CD4-positive, CD25-positive, alpha-beta regulatory T cell (primary cell): Measurements from ENCODE around the gene ARID1B. TPM values are rescaled to one million over a fixed set of nuclear protein-coding genes. Genes with fewer than 3 reads are reported as not detected.

ENCODE experiments used
- ATAC-seq, 2 donors: fragments of 150-1000 bp; cut with Tn5 transposase; one replicate each; pipeline ENCODE4 v1.10.0; 2021; ENCODE audit warnings: low read depth in 2 of 2, moderate number of reproducible peaks in 2 of 2, moderate library complexity in 1 of 2
- DNase-seq, 3 donors: peaks; one replicate each; pipeline versions ENCODE4 v3.0.0 to v3.0.0-alpha.2; 2012 to 2022; ENCODE audit warnings: mixed read lengths in 1 of 3
- H3K27ac ChIP-seq: one replicate; pipeline ENCODE4 v1.7.0; 2013; ENCODE audit warnings: mild to moderate bottlenecking, low read length; ENCODE audit not compliant: insufficient read depth, poor library complexity, severe bottlenecking
- H3K27me3 ChIP-seq: one replicate; pipeline ENCODE4 v1.7.0; 2013; ENCODE audit warnings: low read length; ENCODE audit not compliant: control insufficient read depth, insufficient read depth
- H3K36me3 ChIP-seq: one replicate; pipeline ENCODE4 v1.7.0; 2013; ENCODE audit warnings: mild to moderate bottlenecking, low read length, moderate library complexity; ENCODE audit not compliant: control insufficient read depth, insufficient read depth
- H3K4me1 ChIP-seq: 2 replicates; pipeline ENCODE4 v1.7.0; 2013; ENCODE audit warnings: mild to moderate bottlenecking, low read length; ENCODE audit not compliant: insufficient read depth, control insufficient read depth, poor library complexity, severe bottlenecking
- H3K4me3 ChIP-seq: one replicate; pipeline ENCODE4 v1.7.0; 2013; ENCODE audit warnings: low read depth, mild to moderate bottlenecking, low read length, moderate library complexity
- H3K9me3 ChIP-seq, 2 experiments: 1 replicate in 1 of 2; 2 replicates in 1 of 2; pipeline ENCODE4 v1.7.0; 2013; ENCODE audit warnings: low read length in 2 of 2, mild to moderate bottlenecking in 1 of 2, moderate library complexity in 1 of 2; ENCODE audit not compliant: control insufficient read depth in 2 of 2
- H3K27ac Mint-ChIP-seq, 3 donors: one replicate each; pipeline ENCODE4 v1.8.0; 2020 to 2022; ENCODE audit warnings: mild to moderate bottlenecking in 3 of 3, mixed read lengths in 3 of 3, moderate library complexity in 2 of 3
- H3K27me3 Mint-ChIP-seq: one replicate; pipeline ENCODE4 v1.8.0; 2022; ENCODE audit warnings: mild to moderate bottlenecking, mixed read lengths
- H3K36me3 Mint-ChIP-seq: one replicate; pipeline ENCODE4 v1.8.0; 2020; ENCODE audit warnings: mixed read lengths
- H3K4me1 Mint-ChIP-seq, 4 donors: one replicate each; pipeline ENCODE4 v1.8.0; 2020 to 2022; ENCODE audit warnings: mixed read lengths in 4 of 4, mild to moderate bottlenecking in 1 of 4
- H3K4me3 Mint-ChIP-seq, 4 donors: one replicate each; pipeline ENCODE4 v1.8.0; 2020 to 2022; ENCODE audit warnings: mild to moderate bottlenecking in 4 of 4, mixed read lengths in 4 of 4, moderate library complexity in 3 of 4
- H3K9me3 Mint-ChIP-seq, 7 donors: one replicate each; pipeline ENCODE4 v1.8.0; 2020 to 2022; ENCODE audit warnings: mixed read lengths in 7 of 7, mild to moderate bottlenecking in 3 of 7, moderate library complexity in 2 of 7
- polyA plus RNA-seq, 4 donors: library from polyadenylated mRNA; unstranded; fragments of 300-500 nt; fragmentation: Illumina TruSeq; gene quantifications; one replicate each; pipeline ENCODE4 v1.2.3, GENCODE V29; 2021
- total RNA-seq: library from RNA; stranded (reverse); gene quantifications from one replicate; pipeline ENCODE4 v1.2.3, GENCODE V29; 2022

ARID1B gene
- total and polyA plus RNA-seq, 5 donors from 2014 or later: 9.8 to 186 (median 12.4) TPM

DNA sequence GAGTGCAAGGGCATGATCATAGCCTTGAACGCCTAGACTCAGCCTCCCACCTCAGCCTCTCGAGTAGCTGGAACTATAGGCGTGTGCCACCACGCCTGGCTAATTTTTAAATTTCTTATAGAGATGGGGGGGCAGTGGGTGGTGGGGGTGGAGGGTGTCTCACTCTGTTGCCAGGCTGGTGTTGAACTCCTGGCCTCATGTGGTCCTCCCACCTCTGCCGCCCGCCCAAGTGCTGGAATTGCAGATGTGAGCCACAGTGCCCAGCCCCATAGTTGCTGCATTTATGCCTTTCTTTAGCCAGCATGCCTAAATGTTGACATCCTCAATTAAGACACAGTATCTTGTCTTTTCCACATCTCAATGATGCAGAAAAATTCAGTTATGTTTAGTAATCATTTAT is 171.1 kb downstream of the ARID1B start:
- H3K4me1 ChIP-seq: peaks cover 4% of the 10 kb centered on the region
- Mint-ChIP-seq H3K4me3 (no peak overlapping the region), H3K4me1 (peaks cover 30 to 65% (median 52%) of the 10 kb centered on the region in 4 donors), H3K9me3 (no peaks in the 10 kb centered on the region), H3K36me3 (peaks cover 3% of the 10 kb centered on the region), H3K27me3 (no peaks in the 10 kb centered on the region), H3K27ac (no peak overlapping the region)
- H3K27ac ChIP-seq: no peak overlapping the region
- no peaks in the 10 kb centered on the region for H3K27me3 ChIP-seq
- no peaks in the 10 kb centered on the region for H3K9me3 ChIP-seq
- no peak overlapping the region for H3K4me3 ChIP-seq
- DNase-seq: no peak
- no peaks in the 10 kb centered on the region for H3K36me3 ChIP-seq
- ATAC-seq: no peak

DNA sequence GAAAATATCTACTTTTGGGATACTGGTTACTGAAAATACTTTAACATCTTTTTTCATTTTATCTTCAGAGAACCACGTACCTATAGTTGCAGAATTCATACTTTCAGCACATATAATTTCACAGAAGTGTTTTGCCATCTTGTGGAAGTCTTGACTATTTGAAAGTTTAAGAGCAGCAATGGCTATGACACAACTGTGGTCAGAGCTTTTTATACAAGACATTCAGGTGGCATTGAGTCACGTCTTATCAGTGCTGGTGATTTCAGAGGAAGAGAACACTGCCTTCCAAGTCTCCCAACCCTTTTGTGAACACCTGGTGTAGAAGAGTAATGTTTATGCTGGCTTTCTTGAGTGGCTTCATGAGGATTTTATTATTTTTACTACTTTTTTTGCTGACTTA is 171.6 kb downstream of the ARID1B start:
- no peak for ATAC-seq
- H3K27ac Mint-ChIP-seq: no peak overlapping the region
- no peaks in the 10 kb centered on the region for H3K36me3 ChIP-seq

DNA sequence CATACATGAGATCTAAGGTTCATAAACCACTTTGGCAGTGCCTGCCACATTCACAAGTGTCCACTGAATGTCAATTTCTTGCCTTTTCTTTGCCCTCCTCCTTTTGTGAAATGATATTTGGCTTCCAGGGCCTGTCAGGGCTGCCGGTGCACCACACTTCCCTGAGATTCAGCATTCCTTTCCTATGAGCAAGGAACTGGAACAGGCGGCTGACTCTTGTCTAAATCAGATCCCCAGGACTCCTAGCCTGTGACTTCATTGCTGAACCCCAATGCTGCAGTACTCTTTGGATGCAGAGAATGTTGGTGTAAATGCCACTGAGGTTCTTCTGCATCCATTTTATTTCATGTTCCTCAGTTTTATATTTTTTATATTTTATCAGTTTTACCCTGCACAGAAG is 172.2 kb downstream of the ARID1B start:
- Histone ChIP-seq H3K4me1 (peaks cover 9% of the 10 kb centered on the region), H3K9me3 (no peaks in the 10 kb centered on the region), H3K27me3 (no peaks in the 10 kb centered on the region), H3K27ac (no peak overlapping the region), H3K4me3 (no peak overlapping the region), H3K36me3 (no peaks in the 10 kb centered on the region)
- H3K36me3 Mint-ChIP-seq: peaks cover 3% of the 10 kb centered on the region
- peak overlapping the region in 1 of 4 donors; percentile 45 for H3K4me3 Mint-ChIP-seq
- ATAC-seq (no peak), DNase-seq (no peak)
- H3K4me1 Mint-ChIP-seq: peaks cover 38 to 66% (median 54%) of the 10 kb centered on the region in 4 donors
- no peaks in the 10 kb centered on the region for H3K9me3 Mint-ChIP-seq
- H3K27me3 Mint-ChIP-seq: no peaks in the 10 kb centered on the region
- peak overlapping the region in 1 of 3 donors; percentile 20 for H3K27ac Mint-ChIP-seq

More for the DNA sequence above, 171.6 kb downstream of the ARID1B start:
- Mint-ChIP-seq H3K9me3 (no peaks in the 10 kb centered on the region), H3K27me3 (no peaks in the 10 kb centered on the region), H3K4me1 (peaks cover 35 to 66% (median 56%) of the 10 kb centered on the region in 4 donors), H3K36me3 (peaks cover 3% of the 10 kb centered on the region), H3K4me3 (no peak overlapping the region)
- Histone ChIP-seq H3K4me3 (no peak overlapping the region), H3K27ac (no peak overlapping the region), H3K4me1 (peaks cover 9% of the 10 kb centered on the region), H3K27me3 (no peaks in the 10 kb centered on the region), H3K9me3 (no peaks in the 10 kb centered on the region)
- no peak for DNase-seq

DNA sequence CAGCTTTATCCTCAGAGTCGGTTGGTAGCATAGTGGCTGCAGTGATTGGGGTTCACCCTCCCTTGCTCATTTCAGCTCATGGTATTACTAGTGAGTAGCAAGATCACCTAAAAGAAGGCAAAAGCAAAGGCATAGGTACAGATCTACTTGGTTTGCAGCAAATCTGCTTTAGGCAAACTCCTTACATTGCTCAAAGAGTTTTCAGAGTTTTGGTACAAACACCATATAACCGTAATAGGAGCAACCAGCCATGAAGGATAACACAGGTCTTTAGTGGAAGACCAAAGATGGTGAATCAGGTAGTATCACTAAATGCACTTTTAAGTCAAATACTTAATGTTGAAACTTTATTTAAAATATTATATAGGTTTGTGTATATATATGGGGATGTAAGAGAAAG is 172.9 kb downstream of the ARID1B start:
- H3K4me1 Mint-ChIP-seq: peaks cover 40 to 70% (median 59%) of the 10 kb centered on the region in 4 donors

DNA sequence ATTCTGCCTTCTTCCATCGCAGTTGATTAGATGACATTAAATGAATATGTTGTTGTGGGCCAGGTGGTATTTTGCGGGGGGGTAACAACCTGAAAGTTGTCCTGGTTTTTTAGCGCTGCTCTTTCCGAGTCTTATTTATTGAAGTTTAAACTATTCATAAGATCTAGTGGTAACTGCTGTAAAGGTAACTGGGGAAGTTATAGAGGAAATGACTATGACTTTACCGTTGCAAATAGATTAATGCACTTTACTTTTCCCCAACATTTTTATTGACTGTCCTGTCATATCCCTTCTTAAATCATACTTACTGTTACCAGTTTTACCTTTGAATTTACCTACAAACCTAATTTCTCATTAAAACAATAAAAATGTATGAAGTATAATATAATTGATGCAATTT is 173.4 kb downstream of the ARID1B start:
- peaks cover under 1% of the 10 kb centered on the region for H3K36me3 Mint-ChIP-seq
- peak overlapping the region in 2 of 3 donors; percentile 47 to 56 for H3K27ac Mint-ChIP-seq
- Histone ChIP-seq H3K4me1 (peaks cover 10% of the 10 kb centered on the region), H3K36me3 (no peaks in the 10 kb centered on the region), H3K27ac (no peak overlapping the region), H3K27me3 (no peaks in the 10 kb centered on the region), H3K4me3 (no peak overlapping the region), H3K9me3 (no peaks in the 10 kb centered on the region)
- no peak for DNase-seq
- H3K4me3 Mint-ChIP-seq: peak overlapping the region in 1 of 4 donors; percentile 10
- H3K9me3 Mint-ChIP-seq: no peaks in the 10 kb centered on the region
- ATAC-seq: no peak
- H3K4me1 Mint-ChIP-seq: peaks cover 42 to 71% (median 60%) of the 10 kb centered on the region in 4 donors
- H3K27me3 Mint-ChIP-seq: no peaks in the 10 kb centered on the region

More for the DNA sequence above, 172.9 kb downstream of the ARID1B start:
- H3K36me3 Mint-ChIP-seq: peaks cover 3% of the 10 kb centered on the region
- no peaks in the 10 kb centered on the region for H3K9me3 ChIP-seq
- no peaks in the 10 kb centered on the region for H3K9me3 Mint-ChIP-seq
- no peak overlapping the region for H3K4me3 Mint-ChIP-seq
- H3K27me3 Mint-ChIP-seq: no peaks in the 10 kb centered on the region
- H3K4me3 ChIP-seq: no peak overlapping the region
- ATAC-seq (no peak), DNase-seq (no peak)
- peak overlapping the region in 1 of 3 donors; percentile 56 for H3K27ac Mint-ChIP-seq
- H3K27me3 ChIP-seq: no peaks in the 10 kb centered on the region
- H3K27ac ChIP-seq: no peak overlapping the region
- no peaks in the 10 kb centered on the region for H3K36me3 ChIP-seq
- H3K4me1 ChIP-seq: peaks cover 9% of the 10 kb centered on the region

DNA sequence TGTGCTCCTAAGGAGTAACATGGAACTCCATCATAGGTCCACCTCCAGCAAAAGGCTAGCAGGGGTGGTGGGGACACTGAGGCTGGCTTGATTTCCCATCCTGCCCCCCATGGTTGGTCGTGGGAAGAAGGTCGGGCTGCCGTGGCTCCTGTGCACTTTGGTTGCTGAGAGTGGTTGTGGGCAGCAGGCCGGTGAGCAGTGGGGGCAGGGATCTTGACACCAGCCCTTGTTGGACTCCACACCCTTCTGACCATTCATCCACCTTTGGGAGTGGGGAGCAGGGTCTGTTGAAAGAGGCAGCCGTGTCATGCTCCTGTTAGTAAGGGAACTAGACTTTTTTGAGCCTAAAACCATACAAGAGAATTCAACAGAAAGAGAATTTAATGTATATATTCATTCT is 175.2 kb downstream of the ARID1B start:
- Histone ChIP-seq H3K27ac (no peak overlapping the region), H3K9me3 (no peaks in the 10 kb centered on the region), H3K27me3 (no peaks in the 10 kb centered on the region), H3K4me1 (peaks cover 15% of the 10 kb centered on the region), H3K36me3 (no peaks in the 10 kb centered on the region), H3K4me3 (no peak overlapping the region)
- peak overlapping the region in 1 of 3 donors; percentile 60 for H3K27ac Mint-ChIP-seq
- no peaks in the 10 kb centered on the region for H3K27me3 Mint-ChIP-seq
- no peaks in the 10 kb centered on the region for H3K9me3 Mint-ChIP-seq
- ATAC-seq (no peak), DNase-seq (no peak)
- peaks cover 53 to 72% (median 58%) of the 10 kb centered on the region in 4 donors for H3K4me1 Mint-ChIP-seq
- no peak overlapping the region for H3K4me3 Mint-ChIP-seq
- no peaks in the 10 kb centered on the region for H3K36me3 Mint-ChIP-seq

DNA sequence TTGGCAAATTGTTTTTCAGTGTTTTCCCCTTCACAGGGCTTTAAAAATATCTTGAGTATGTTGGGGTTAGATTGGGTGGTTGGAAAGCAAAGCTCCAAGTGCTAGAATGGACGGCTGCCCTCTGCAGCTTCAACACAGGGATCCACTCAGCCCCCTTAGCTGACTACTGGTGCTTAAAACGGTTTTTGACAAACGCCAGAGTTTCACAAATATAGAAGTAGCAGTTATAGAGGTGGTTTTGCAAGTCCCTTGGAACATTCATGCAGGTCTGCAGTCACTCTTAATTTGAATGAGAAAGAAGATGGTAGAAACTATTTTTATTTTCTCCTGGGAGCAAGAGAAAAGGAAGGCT is 175.9 kb downstream of the ARID1B start:
- no peaks in the 10 kb centered on the region for H3K36me3 Mint-ChIP-seq
- H3K27ac ChIP-seq: no peak overlapping the region
- no peaks in the 10 kb centered on the region for H3K27me3 ChIP-seq
- peaks cover 17% of the 10 kb centered on the region for H3K4me1 ChIP-seq
- no peak for DNase-seq
- H3K4me1 Mint-ChIP-seq: peaks cover 60 to 79% (median 65%) of the 10 kb centered on the region in 4 donors
- H3K9me3 Mint-ChIP-seq: no peaks in the 10 kb centered on the region
- H3K27ac Mint-ChIP-seq: no peak overlapping the region
- peak overlapping the region in 1 of 4 donors; percentile 3 for H3K4me3 Mint-ChIP-seq
- no peak for ATAC-seq
- no peaks in the 10 kb centered on the region for H3K36me3 ChIP-seq
- no peaks in the 10 kb centered on the region for H3K27me3 Mint-ChIP-seq
- H3K4me3 ChIP-seq: no peak overlapping the region
- H3K9me3 ChIP-seq: no peaks in the 10 kb centered on the region

DNA sequence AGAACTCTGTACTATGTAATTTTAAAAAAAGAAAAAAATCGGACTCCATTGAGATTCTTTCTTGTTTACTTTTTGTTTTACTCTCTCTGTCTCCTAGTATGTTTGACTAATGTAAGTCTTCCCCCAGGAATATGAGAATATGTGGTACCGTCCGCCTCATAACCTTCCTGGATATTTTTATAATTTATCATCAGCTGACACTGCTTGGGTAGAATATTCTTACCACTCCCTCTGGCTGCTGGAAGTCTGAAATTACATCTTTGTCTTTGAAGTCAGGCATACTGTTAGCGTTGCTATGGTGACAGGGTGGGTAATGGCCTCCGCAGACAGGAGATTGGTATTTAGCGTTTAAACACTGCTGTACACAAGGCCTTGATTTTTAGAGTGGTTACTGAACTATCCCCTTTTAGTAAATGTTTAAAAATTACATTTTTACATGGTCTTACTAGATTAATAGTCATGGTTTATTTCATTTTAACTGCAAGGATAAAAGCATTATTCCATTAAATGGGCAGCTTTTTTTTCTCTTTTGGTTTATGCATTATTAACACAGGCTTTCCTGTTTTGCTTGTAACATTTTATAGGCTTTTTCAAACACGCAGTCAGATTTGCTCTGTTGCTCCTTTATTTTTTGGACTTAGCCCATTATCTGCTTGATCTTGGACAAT is 176.4 kb downstream of the ARID1B start:
- H3K9me3 ChIP-seq: no peaks in the 10 kb centered on the region
- H3K4me3 ChIP-seq: peak overlapping the region; percentile 29
- no peak overlapping the region for H3K27ac ChIP-seq
- DNase-seq: peak; percentile 35 to 79 (median 74)
- no peak overlapping the region for H3K27ac Mint-ChIP-seq
- peak; percentile 82 to 90 for ATAC-seq
- H3K9me3 Mint-ChIP-seq: no peaks in the 10 kb centered on the region
- peak overlapping the region in 1 of 4 donors; percentile 3 for H3K4me3 Mint-ChIP-seq
- H3K36me3 ChIP-seq: no peaks in the 10 kb centered on the region
- H3K36me3 Mint-ChIP-seq: no peaks in the 10 kb centered on the region
- no peaks in the 10 kb centered on the region for H3K27me3 Mint-ChIP-seq
- peaks cover 19% of the 10 kb centered on the region for H3K4me1 ChIP-seq
- peaks cover 64 to 82% (median 69%) of the 10 kb centered on the region in 4 donors for H3K4me1 Mint-ChIP-seq
- H3K27me3 ChIP-seq: no peaks in the 10 kb centered on the region
